SH-SY5Y (cell line): Measurements from ENCODE around the gene MLXIP.

Source experiments
- GATA2 ChIP-seq: IDR thresholded peaks from 2 replicates; pipeline ENCODE4 v1.6.1; 2011; ENCODE audit warnings: mild to moderate bottlenecking, low read depth, low read length
- GATA3 ChIP-seq: IDR thresholded peaks from 2 replicates; pipeline ENCODE4 v1.6.1; 2011; ENCODE audit warnings: low read depth, mild to moderate bottlenecking, low read length, moderate library complexity

GRCh38 chr12:122107261-122107660 is 28.7 kb downstream of the MLXIP start:
- TF ChIP-seq GATA2 (no peak), GATA3 (no peak)
